HUES48 (cell line): ENCODE data around the gene PACS2.

Source experiments
- H3K27ac ChIP-seq: one replicate; pipeline ENCODE4 v1.7.0; 2013; ENCODE audit warnings: low read depth, low read length, inconsistent platforms
- H3K27me3 ChIP-seq: 2 replicates; pipeline ENCODE4 v1.6.1; 2013; ENCODE audit warnings: mild to moderate bottlenecking, low read length; ENCODE audit not compliant: control insufficient read depth, insufficient read depth
- H3K36me3 ChIP-seq: 2 replicates; pipeline ENCODE4 v1.6.1; 2013; ENCODE audit warnings: low read length; ENCODE audit not compliant: control insufficient read depth, insufficient read depth
- H3K4me1 ChIP-seq: 2 replicates; pipeline ENCODE4 v1.6.1; 2013; ENCODE audit warnings: mild to moderate bottlenecking, low read length; ENCODE audit not compliant: control insufficient read depth, insufficient read depth
- H3K4me3 ChIP-seq: 2 replicates; pipeline ENCODE4 v1.5.1; 2013; ENCODE audit warnings: mild to moderate bottlenecking, low read depth, low read length
- H3K9ac ChIP-seq: 2 replicates; pipeline ENCODE4 v1.6.1; 2013; ENCODE audit warnings: mild to moderate bottlenecking, low read depth, low read length, moderate library complexity
- H3K9me3 ChIP-seq: 2 replicates; pipeline ENCODE4 v1.6.1; 2013; ENCODE audit warnings: low read length; ENCODE audit not compliant: control insufficient read depth, insufficient read depth

PACS2 gene

DNA sequence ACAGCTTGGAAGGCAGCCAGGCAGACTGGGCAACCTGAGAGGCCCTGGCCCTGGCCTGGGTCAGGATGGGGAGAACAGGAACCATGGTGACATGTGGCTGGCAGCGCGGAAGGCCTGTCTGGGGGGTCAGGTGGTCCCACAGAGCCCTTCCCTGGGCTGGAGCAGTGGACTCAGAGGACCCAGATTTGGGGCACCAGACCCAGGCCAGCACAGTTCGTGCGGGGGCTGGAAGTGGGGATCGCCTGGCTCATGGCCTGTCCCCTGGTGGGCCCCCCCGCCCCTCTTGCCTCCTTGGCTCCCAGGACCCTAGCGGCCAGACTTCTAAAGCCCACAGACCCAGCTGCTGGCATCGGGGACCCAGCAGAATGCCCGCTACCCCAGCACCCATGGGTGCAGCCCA is 126.4 kb downstream of the PACS2 start:
- H3K27me3 ChIP-seq, result no peaks in the 10 kb centered on the region
- H3K27ac ChIP-seq, result no peak overlapping the region
- H3K36me3 ChIP-seq, result peaks cover 55% of the 10 kb centered on the region
- H3K9ac ChIP-seq, result no peak overlapping the region
- H3K9me3 ChIP-seq, result no peaks in the 10 kb centered on the region
- H3K4me1 ChIP-seq, result no peaks in the 10 kb centered on the region
- no peak overlapping the region for H3K4me3 ChIP-seq

- no peak overlapping the region for H3K9ac ChIP-seq
- H3K36me3 ChIP-seq, result peaks cover 57% of the 10 kb centered on the region
- no peak overlapping the region for H3K27ac ChIP-seq
- no peaks in the 10 kb centered on the region for H3K9me3 ChIP-seq
- H3K4me3 ChIP-seq, result no peak overlapping the region
- no peaks in the 10 kb centered on the region for H3K4me1 ChIP-seq
- H3K27me3 ChIP-seq, result no peaks in the 10 kb centered on the region
Observed at GRCh38 chr14:105442125-105442524, 127.6 kb downstream of the PACS2 start.

DNA sequence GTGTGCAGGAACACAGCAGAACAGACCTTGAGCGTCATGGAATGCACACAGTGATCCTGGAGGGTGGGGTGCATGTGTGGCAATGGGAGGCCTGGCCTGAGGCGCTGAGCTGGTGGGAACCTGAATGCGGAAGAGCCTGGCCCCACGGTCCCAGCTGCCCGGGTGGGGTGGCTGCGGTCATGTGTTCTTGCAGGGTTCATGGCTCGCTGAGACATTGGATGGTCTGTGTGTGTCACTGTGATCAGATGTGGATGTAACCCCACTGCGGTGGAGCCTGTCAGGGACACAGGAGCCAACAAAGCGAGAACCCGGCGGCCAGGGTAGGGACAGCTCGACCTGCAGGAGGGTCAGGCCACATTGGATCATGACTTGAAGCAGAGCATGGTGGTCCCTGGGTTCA is 128.3 kb downstream of the PACS2 start:
- Histone ChIP-seq H3K27ac (no peak overlapping the region), H3K36me3 (peaks cover 57% of the 10 kb centered on the region), H3K27me3 (no peaks in the 10 kb centered on the region), H3K4me1 (no peaks in the 10 kb centered on the region), H3K4me3 (no peak overlapping the region), H3K9me3 (no peaks in the 10 kb centered on the region), H3K9ac (no peak overlapping the region)

DNA sequence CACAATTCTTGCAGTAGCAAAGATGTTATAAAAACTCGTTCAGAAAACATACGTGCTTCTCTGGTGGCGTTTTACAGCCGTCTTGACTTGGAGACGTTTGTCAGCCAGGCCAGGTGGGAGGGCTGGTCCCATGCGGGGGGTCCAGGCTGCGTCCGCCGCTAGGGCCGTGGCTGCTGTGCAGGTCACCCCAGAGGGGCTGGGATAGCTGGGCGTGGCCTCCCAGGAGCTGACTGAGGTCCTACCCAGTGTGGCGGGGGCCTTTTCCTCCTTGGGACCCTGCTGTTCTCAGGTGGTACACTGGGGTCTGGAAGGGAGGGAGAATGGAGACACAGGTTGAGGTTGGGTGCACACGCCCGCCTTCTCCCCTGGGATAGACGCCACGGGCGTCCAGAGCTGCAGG is 130.3 kb downstream of the PACS2 start:
- no peak overlapping the region for H3K9ac ChIP-seq
- H3K4me3 ChIP-seq, result no peak overlapping the region
- H3K4me1 ChIP-seq, result no peaks in the 10 kb centered on the region
- no peaks in the 10 kb centered on the region for H3K9me3 ChIP-seq
- H3K36me3 ChIP-seq, result peaks cover 42% of the 10 kb centered on the region
- H3K27ac ChIP-seq, result no peak overlapping the region
- H3K27me3 ChIP-seq, result no peaks in the 10 kb centered on the region

DNA sequence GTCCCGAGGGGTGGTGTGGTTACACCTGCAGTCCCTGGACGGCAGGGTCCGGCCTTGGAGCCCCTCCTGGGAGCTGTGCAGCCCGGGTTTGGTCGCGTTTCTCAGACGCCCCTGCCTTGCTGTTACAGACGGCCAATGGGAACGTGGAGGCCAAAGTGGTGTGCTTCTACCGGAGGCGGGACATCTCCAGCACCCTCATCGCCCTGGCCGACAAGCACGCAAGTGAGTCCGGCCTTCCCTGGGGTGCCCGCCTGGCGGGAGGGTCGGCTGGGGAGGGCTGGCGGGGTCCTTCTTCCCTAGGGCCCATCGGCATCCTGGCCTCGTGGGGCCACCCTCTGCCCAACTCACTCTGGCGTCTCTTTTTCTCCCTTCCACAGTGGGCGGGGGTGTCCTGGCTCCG is 130.7 kb downstream of the PACS2 start:
- H3K36me3 ChIP-seq, result peaks cover 42% of the 10 kb centered on the region

GRCh38 chr14:105445901-105446845 is 131.6 kb downstream of the PACS2 start:
- Histone ChIP-seq H3K27me3 (no peaks in the 10 kb centered on the region), H3K4me1 (no peaks in the 10 kb centered on the region), H3K27ac (no peak overlapping the region), H3K36me3 (peaks cover 44% of the 10 kb centered on the region), H3K4me3 (no peak overlapping the region), H3K9ac (no peak overlapping the region), H3K9me3 (no peaks in the 10 kb centered on the region)

More for the DNA sequence above, 130.7 kb downstream of the PACS2 start:
- Histone ChIP-seq H3K4me3 (no peak overlapping the region), H3K27me3 (no peaks in the 10 kb centered on the region), H3K9me3 (no peaks in the 10 kb centered on the region), H3K27ac (no peak overlapping the region), H3K4me1 (no peaks in the 10 kb centered on the region), H3K9ac (no peak overlapping the region)

DNA sequence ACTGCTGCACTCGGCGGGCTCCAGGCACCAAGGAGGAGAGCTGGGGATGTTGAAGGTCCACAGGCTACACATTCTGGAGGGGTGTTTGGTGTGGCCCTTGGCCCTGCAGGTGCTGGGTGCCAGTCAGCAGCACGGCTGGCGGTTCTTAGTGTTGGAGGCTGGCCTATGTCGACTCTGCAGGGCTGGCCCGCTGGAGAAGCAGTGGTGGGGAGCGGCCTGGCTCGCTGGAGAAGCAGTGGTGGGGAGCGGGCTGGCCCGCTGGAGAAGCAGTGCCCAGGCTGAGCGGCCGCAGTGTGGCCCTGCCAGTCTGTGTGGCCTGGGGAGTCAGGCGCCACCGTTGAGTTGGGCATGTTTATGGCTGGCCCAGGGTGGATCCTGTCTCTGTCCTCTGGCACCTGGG is 132.4 kb downstream of the PACS2 start:
- no peaks in the 10 kb centered on the region for H3K4me1 ChIP-seq
- peaks cover 47% of the 10 kb centered on the region for H3K36me3 ChIP-seq
- H3K27ac ChIP-seq, result no peak overlapping the region
- H3K9me3 ChIP-seq, result no peaks in the 10 kb centered on the region
- no peak overlapping the region for H3K4me3 ChIP-seq
- H3K27me3 ChIP-seq, result no peaks in the 10 kb centered on the region
- H3K9ac ChIP-seq, result no peak overlapping the region
